GM08714 (cell line): ENCODE measurements around the gene CCR7.

Experiments used
- H3K4me3 ChIP-seq: fragments of 200-500 bp; sonication (Bioruptor generic); 2 replicates; pipeline ENCODE4 v1.5.1; 2014; ENCODE audit warnings: mild to moderate bottlenecking, low read length, inconsistent platforms
- ZNF274 ChIP-seq: IDR thresholded peaks from 2 replicates; pipeline ENCODE4 v1.6.1; 2012; ENCODE audit warnings: mild to moderate bottlenecking, low read depth, low read length

The CCR7 gene

DNA sequence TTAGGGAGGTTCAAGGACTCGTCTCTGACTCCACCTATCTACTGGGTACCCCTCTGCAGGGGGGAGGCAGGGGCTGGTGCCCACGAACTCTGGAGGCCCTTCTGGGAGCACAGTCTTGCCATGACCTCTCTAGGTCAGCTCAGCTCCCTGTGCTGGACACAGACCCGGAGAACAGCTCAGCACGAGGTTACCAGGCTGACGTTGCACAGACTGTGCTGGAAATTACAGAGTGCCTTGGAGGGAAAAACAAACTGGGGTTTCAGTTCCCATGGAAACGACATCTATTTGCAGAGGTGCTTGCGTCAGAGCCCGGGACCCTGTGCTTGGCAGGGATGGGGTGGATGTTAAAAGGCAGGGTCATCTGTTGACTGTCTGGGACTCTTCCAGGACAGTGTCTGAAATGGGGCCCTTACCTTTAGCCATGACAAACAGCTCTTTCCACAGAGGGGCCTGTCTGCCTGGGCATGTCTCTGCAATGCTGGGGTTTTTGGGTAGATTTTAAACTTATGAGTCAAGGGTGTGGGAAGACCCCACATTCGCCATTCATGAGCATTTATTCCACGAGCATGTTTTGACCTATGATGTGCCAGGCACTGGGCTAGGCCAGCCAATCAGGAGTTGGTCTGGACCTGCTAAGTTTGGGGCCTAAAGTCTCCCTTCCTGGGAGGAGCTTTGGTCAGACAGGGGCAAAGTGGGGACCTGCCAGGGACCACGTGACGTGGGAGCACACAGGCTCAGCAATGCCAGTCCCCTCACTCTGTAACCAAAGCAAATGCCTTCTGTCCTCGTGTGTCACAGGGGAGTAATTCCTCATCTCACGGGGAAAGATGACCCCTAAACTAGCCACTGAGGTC, 22.5 kb downstream of the CCR7 start:
- TF ChIP-seq ZNF274, result no peak
- no peak overlapping the region for H3K4me3 ChIP-seq

DNA sequence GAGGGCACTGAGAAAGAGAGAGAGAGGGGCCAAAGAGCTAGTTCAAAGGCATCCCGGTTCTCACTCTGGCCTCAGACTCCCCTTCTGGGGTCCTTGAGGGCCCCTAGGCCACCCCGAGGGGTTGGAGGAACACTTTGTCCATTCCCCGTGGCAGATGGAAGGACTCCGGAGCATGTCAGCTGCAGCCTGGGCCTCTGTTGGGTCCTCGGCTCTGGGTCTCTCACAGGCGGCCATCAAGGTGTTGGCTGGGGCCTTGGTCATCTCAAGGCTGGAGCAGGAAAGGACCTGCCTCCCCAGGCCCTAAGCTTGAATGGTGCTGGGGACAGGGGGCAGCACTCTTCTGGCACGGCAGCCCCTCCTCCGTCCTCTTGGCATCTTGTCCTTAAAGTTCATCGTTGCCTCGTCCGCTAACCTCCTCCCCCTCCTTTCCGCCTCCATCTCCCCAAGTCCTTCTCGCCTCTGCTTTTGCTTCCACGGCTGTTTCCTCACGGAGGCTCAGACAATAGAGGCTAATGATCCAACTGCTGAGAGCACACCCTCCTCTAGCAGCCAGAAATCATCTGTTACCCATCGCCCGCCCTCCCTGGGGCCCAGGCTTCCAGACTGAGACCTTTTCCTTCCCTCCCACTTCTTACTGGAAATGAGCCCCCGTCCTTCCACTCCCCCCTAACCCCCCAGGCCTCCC, 23.3 kb downstream of the CCR7 start:
- no peak overlapping the region for H3K4me3 ChIP-seq
- TF ChIP-seq ZNF274, result no peak

DNA sequence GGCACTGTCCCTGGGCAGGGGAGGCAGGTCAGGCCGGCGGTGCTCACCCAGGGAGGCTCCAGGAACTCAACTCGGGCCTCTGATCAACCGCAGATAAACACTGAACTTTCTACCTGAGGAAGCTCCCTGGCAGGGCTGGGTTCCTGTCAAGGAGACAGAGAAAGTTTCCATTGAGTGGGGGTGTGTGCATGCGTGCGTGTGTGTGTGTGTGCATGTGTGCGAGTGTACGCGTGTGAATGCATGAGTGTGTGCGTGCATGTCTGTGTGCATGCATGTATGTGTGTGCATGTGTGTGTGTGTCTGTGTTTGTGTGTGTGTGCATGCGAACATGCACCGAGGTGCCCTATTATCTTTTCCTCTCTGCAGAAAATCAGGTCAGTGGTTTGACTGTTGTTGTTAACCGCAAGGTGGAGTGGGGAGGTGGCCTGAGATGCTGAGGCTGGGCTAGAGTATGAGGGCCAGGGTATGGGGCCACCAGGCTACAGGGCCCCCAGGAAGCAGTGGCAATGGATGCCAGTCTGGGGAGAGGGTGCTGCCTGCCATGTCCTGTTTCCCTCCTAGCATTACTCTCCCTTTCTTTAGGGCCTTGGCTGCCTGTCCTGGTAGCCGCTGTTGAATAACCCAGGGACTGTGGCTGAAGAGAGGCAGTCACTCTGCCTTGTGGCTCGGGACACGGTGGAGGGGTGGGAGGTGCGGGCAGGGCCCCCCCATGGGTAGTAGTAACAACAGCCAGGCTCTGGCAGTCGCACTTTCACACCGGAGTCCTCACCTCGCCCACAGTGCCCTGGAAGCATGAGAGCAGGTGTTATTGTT, 24.0 kb downstream of the CCR7 start:
- H3K4me3 ChIP-seq, result no peak overlapping the region
- no peak for TF ChIP-seq ZNF274

DNA sequence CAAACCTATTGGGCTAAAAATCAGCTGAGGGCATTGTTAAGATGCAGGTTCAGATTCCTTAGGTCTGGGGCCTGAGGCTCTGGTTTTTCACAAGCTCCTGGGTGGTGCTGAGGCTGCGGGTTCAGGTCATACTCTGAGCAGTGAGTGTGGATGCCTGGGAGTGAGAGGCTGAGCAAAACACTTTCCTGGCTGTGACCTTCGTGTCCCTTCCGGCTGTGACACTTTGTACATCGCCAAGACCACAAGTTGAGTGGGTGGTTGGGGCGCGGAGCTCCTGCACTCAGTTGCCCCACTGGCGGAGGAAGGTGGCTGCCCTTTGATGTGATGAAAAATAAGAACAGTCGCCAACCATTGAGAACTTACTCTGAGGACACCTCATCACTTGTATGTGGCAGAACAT, 24.8 kb downstream of the CCR7 start:
- no peak overlapping the region for H3K4me3 ChIP-seq
- TF ChIP-seq ZNF274, result no peak

DNA sequence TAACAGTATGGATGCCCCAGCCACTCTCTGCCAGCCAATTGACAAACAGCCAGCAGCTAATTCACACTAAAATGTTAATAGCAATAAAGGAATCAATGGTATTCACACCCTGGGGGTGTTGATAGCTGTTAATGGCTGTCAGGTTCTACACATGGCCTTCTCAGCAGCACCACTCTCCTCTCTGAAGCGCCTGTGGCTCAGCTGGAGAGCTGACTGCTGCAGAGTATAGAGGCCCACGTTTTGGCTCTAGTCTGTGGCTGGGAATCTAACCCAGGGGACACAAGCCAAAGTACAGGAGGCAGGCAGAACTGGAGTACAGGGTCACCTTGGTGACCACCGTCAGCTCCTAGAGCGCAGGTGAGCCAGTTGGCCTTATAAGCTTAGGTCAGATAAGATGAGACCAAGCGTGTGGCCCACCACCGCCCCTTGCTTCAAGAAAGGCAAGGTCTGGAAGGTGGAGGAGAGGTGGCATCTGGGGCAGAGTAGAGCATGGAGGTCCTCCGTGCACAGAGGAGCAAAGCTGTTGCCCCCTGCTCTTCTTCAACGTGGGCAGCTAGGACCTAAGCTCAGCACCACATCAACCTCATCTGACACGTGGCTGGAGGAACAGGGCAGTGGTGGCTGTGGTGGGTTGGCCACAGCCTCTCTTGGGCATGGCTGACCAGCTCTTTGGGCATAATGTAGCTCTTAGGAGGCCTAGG, 25.4 kb downstream of the CCR7 start:
- no peak overlapping the region for H3K4me3 ChIP-seq
- no peak for TF ChIP-seq ZNF274

DNA sequence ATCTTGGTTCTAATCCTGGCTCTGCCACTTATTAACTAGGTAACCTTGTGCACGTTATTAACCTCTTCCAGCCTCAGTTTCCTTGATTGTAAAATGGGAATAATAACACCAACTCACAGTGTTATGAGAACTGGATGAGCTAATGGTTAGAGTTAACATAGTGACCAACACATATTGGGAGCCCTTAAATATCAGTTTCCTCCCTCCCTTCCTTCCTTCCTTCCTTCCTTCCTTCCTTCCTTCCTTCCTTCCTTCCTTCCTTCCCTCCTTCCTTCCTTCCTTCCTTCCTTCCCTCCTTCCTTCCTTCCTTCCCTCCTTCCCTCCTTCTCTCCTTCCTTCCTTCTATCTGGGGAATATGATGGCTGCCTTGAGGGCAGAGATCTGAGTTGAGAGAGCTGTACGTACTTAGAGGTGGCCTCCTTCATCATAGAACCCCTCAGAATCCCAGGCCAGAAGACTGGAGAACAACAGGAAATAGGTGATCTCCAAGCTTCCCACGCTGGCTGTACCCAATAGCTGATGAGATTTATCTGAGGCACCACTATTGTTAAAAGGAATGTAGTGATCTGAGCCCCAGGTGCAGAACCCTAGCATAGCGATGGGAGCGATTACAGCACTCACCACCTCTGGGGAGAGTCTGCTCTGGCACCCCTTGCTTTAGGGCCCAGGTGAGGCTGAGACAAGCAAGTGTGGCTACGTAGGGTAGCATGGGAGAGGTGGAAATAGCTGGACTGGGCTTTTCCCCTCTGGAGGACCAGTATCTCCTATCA, 26.2 kb downstream of the CCR7 start:
- H3K4me3 ChIP-seq, result no peak overlapping the region
- no peak for TF ChIP-seq ZNF274

DNA sequence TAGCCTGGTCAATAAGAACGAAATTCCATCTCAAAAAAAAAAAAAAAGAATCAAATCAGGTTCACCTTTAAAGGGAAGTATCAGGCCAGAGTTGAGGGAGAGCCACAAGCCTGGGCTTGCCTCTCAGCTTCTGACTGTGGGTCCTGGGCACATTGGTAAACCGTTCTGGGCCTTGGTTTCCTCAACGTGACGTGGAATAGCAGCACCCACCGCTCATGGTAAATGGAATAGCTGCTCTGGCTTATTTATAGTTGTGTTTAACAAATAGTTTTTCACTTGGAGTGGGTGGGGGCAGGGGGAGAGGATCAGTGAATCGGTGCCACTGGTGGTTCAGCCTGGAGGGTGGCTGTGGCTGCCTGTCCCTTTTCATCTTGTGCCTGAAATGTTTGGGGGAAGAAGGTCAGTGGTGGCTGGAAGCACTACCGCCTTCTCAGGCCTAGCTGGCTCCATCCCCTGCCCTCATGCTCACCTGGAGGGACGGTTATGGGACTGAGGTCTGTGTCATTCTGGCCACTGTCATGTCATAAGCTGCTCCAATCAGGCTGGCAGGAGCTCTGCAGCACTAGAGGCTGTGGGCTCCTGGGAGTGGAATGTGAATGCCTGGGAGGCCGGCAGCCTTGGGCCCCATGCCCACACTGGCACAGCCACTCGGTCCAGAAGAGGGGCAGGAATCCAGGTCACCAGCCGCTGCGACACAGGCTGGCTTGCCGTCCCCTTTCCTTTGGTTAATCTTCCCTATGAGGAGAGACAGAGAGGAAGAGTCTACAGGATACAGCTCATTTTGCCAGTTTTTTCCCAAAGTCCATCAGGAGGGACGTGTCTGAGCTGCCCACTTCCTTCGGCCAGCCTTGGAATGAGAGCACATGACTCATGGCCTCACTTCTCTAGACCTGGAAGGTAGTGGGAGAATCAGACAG, 27.0 kb downstream of the CCR7 start:
- TF ChIP-seq ZNF274, result no peak
- no peak overlapping the region for H3K4me3 ChIP-seq

DNA sequence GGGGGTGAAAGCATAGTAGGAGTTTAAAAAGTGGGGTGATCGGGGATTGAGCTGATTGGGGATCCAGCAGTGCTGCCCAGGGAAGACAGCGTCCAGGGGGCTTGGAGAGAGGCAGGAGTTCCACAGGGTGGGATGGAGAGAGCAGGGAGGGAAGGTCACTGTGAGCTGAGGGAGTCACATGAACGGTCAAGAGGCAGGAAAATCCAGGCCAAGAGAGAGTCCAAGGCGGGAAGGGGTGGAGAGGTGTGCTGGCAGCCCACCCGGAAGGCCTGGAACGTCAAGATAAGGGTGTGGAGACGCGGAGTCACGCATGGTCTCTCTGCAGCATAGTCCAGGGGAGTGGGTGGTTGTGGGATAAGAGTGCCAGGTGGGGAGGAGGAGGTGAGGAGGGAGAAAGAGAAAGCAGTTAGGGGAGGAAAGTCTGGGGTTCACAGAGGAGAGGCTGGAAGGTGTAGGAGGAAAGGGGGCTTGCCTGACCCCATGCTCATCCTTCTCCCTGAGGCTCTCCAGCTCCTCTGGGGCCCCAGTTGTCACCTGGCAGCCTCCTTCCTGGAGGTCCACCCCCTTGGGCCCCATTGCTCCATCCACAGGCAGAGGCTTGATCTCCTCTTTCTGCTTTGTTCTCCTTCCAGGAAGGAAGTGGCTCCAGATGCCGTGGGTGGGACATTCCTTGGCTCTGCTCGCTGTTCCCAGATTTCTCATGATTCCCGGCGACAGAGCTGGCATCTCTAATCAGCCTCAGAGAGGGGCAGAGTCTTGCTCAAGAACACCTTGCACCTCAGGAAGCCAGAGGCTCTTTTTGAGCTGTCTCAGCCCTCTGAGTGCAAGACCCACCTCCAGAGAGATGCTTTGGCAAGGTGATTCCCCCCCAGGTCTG, 28.7 kb downstream of the CCR7 start:
- no peak for TF ChIP-seq ZNF274
- no peak overlapping the region for H3K4me3 ChIP-seq

DNA sequence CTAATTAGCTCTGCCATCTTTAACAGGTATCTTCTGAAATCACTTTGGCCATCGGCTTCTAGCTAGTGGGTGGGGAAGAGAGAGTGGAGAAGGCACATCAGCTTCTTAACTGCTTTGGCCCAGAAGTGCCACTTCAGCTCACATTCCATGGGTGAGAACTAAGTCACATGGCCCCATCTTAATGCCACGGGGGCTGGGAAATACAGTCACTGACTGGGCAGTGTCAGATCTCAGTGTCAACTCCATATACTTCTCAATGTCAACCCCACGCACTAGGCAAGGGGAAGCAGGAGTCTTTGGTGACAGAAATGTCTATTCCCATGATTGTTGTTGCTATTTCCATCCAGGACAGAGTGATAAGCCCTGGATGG, 29.4 kb downstream of the CCR7 start:
- no peak overlapping the region for H3K4me3 ChIP-seq
- TF ChIP-seq ZNF274, result no peak

DNA sequence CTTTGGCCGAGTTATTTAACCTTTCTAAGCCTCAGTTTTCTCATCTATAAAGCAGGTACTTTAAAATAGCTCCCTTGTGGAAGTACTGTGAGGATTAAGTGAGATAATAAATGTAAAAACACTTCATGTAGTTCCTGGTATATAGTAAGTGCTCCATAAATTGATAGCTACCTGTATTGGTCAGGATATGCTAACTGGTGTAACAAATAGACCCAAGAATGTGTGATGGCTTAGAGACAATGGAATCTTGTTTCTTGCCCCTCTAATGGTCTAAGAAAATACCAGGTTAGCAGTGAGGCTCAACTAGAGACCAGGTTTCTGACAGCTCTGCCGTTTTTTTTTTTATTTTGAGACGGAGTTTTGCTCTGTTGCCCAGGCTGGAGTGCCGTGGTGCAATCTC, 29.8 kb downstream of the CCR7 start:
- no peak overlapping the region for H3K4me3 ChIP-seq
- no peak for TF ChIP-seq ZNF274

DNA sequence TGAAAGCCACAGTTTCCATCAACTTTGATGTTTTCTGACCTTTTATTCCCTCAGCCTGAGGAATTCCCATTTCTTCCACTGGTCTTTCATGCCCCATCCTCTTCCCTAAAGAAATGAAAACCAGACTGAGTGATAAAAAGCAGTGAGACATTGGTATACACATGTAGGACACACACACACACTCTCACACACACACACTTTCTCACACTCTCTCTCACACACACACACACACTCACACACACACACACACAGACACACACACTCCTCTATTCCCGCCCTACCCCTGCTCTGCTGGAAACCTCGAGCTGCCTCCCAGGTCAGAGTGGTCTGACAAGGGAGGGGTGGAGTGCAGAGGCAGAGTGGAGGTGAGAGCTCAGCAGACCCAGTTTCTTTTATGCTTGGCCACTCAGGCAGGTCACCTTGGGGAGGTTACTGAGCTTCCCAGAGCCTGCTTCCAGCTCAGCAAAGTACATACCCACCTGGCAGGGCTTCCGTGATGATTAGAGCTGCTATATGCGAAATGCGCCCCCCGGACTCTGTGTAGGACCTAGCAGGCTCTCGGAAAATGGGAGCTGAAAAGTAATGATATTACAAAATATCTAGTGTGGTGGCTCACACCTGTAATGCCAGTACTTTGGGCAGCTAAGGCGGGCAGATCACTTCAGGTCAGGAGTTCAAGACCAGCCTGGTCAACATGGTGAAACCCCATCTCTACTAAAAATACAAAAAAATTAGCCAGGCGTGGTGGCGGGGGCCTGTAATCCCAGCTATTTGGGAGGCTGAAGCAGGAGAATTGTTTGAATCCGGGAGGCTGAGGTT, 30.7 kb downstream of the CCR7 start:
- TF ChIP-seq ZNF274, result no peak
- no peak overlapping the region for H3K4me3 ChIP-seq
